SH-SY5Y (cell line): ENCODE data around the gene ITGB2.

Source experiments
- GATA2 ChIP-seq: IDR thresholded peaks from 2 replicates; pipeline ENCODE4 v1.6.1; 2011; ENCODE audit warnings: mild to moderate bottlenecking, low read depth, low read length
- GATA3 ChIP-seq: IDR thresholded peaks from 2 replicates; pipeline ENCODE4 v1.6.1; 2011; ENCODE audit warnings: low read depth, mild to moderate bottlenecking, low read length, moderate library complexity

ITGB2 gene

DNA sequence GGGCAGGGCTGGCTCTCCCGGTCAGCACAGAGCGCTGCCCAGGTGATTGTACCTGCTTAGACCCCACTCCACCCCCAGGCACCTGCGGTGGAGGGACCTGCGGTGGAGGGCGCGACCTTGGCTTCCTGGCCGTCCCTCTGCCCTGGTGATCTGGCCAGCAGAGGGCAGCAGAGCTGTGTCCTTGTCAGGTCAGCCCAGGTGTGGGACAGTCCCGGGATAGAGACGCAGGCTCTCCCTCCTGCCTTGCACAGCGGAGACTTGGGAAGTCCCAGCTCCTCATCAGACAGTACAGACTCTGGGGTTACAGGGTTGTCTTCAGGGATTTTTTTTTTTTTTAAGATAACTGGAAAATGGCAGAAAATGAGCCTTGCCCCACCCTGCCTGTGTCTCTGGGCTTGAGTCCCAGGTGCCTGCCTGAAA, 29.1 kb upstream of the ITGB2 start:
- TF ChIP-seq GATA2 = no peak
- TF ChIP-seq GATA3 = no peak

DNA sequence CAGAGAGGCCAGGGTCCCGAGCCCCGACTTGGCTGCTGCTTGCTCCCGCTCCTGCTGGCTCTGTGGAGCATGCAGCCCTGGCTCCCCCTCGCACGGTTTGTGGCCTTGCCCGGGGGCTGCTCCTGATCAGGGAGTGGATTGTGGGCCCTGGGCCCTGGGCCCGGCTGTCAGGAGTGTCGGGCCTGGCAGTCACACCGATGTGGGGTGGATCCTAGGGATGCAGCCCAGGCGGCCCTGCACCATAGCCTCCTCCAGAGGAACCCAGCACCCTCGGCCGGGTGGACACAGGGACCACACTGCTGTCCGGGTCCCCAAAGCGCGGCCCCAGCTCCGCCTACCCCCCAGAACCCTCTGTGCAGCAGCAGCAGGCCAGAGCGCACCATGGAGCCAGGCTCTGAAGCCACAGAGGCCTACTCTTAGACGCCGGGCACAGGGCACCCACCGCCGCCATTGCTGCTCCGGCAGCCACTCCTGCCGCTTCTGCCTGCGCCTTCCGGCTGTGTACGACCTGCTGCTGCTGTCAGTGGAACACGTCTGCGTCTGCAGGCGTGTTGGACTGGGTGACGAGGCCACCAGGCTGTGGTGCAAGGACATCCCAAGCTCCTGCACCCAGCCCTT, 28.6 kb upstream of the ITGB2 start:
- TF ChIP-seq GATA2 = no peak
- no peak for TF ChIP-seq GATA3

DNA sequence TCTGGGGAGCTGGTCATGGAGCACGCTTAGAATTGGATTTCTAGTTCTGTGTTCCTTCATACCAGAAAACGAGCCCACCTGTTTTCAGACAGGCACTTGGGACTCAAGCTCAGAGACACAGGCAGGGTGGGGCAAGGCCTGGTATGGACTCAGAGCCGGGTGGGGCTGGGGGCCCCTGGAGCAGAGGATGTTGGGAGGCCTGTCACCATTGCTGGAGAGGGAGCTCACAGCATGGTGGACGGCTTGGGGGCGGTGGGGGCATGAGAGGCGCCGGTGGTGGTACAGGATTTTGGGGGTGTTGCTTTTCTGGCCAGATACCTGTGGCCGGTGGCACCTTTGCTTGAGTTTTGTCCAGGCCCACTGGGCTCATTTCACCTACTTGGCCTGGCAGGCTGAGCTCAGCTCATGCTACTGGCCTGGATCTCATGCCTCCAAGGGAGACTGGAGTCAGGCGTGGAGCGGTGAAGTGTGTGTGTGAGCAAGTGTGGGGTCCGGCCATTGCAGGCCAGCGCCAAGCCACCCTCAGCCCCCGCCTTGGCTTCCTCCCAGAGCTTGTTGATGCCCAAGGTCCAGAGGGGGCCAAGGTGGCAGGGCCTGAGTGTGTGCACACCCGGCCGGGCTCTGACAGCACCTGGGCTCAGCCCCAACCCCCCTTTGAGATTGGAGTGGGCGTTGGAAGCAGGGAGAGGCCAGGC, 27.9 kb upstream of the ITGB2 start:
- TF ChIP-seq GATA2 = no peak

DNA sequence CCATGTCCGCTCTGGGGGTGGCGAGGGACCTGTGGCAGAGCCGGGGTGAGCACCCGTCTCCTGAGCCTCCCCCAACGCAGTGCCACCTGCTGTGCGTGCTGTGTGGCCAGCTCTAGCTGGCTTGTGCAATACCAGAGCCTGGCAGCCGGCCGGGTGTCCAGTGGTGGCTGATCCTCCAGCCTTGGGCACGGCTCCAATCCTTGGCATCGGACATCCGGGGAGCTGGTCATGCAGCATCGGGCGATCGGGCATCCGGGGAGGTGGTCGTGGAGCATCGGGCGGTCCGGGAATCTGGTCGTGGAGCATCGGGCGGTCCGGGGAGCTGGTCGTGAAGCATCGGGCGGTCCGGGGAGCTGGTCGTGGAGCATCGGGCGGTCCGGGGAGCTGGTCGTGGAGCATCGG, 27.2 kb upstream of the ITGB2 start:
- TF ChIP-seq GATA3 (no peak), GATA2 (no peak)

DNA sequence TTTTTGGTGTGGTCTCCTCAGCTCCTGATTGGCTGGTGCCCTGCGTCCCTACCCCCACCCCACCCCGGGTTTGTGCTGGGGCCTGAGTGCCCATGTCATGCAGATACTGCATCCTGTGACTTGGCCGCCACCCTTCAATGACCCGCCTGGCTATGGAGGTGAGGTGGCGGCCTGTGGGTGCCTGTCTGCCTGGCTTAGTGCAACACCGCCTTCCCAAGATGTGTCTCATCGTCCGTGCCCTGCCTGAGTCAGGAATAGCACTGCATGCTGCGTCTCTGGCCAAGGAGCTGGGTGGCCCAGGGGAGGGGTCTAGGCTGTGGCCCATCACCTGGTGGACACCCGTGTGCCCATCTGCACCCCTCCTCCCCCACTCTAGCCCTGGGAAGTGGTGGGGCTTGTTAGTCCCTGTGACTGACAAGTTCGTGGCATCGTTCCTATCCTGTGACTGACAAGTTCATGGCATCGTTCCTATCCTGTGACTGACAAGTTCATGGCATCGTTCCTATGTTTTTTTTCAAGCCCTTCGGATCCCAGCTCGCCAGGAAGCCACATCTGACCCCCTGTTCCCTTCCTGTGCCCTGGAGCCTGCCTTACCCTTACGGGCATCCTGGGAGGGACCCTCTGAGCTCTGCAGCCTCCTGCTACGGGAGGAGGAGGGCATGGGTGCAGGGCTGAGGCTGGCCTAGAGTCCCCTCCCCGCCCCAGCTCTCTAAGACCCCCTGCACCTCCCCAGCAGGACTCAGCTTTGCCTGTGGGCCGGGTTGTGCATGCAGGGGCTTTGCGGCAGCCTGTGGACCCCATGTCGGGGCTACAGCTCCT, 26.6 kb upstream of the ITGB2 start:
- TF ChIP-seq GATA2 (no peak), GATA3 (no peak)

DNA sequence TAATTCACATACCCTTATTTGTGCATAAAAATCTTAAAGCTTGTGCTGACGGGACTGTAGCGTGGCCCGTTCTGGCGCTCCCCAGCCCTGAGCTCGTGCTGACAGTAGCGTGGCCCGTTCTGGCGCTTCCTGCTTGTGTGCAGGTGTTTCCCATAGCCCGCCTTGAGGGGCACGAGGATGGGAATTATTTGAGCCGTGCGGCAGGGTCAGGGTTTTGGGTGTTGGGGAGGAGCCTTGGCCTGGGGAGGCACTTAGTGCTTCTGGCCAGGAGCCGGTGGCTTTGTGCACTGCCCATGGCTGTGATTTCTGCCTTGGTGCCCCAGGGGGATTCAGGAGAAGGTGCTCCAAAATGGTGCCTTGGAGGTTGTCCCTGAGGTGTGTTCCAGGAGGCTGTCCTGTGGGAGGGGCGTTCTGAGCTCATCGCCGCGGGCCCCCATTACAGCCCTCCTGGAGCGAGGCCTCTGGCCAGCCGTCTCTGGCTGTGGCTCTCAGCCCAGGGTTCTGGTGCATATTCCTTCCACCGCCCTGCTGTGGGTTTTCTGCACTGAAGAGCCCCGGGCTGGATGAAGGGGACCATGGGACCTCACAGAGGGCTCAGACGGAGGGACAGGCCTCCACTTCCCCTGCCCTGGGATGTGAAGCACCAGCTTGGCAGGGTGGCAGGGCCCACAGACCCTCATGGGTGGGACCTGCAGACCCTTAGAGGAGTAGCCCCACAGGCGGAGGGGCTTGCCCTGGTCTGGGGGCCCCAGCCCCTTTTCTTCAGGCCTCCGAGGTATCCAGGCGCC, 25.7 kb upstream of the ITGB2 start:
- no peak for TF ChIP-seq GATA3
- TF ChIP-seq GATA2 = no peak

DNA sequence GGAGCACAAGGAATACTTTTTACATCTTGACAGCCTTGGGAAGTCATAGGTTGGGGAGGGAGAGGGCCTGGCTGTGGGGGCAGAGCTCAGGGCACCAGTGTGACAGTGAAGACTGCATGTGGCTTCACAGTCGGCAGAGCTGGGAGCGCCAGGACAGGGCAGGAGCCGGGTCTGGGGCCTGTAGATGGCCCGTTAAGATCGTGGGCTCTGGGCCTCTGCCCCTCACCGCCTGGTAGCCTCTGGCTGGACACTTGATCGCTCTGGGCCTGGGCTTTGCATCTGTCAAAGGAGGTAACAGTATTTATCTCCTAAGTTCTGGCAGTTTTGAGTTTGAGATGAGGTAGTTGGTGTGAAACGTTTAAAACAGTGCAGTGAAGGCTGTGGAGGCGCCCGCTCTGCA, 23.9 kb upstream of the ITGB2 start:
- no peak for TF ChIP-seq GATA3
- TF ChIP-seq GATA2 = no peak

DNA sequence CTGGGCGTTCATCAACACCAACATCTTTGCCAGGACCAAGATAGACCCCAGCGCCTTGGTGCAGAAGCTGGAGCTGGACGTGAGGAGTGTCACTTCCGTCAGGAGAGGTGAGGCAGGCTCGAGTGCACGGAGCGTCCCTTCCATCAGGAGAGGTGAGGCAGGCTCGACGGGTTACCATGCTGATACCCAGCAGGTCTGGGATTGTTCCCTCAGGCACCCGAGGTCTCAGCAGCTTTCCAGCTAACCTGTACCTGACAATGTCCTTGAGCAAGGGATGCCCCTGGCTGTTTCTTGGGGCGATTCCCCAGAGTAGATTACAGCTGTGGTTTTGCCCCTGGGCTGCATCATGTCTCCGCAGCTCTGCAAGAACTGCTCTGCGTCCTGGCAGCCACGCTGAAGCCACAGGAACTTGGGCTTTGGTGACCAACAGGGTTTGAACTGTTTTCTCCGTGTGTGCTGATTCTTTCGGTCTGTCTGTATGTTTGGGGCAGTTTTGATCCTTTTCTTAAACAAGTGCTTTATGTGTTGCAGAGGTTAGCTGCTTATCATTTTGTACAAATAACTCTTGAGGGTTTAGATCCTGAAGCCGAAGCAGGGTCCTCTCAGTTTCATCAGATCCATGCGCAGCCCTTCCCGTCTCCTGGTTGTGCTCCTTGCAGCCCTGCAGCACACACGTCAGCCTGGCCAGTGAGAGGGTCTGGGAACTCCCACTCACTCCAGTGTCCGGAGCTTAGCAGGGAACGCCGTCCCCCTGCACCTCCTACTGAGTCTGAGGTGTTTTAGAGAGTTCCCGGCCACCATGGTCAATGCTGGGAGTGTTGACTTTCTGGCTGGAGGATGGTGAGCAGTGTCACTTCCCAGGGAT, 23.2 kb upstream of the ITGB2 start:
- TF ChIP-seq GATA3 (no peak), GATA2 (no peak)

DNA sequence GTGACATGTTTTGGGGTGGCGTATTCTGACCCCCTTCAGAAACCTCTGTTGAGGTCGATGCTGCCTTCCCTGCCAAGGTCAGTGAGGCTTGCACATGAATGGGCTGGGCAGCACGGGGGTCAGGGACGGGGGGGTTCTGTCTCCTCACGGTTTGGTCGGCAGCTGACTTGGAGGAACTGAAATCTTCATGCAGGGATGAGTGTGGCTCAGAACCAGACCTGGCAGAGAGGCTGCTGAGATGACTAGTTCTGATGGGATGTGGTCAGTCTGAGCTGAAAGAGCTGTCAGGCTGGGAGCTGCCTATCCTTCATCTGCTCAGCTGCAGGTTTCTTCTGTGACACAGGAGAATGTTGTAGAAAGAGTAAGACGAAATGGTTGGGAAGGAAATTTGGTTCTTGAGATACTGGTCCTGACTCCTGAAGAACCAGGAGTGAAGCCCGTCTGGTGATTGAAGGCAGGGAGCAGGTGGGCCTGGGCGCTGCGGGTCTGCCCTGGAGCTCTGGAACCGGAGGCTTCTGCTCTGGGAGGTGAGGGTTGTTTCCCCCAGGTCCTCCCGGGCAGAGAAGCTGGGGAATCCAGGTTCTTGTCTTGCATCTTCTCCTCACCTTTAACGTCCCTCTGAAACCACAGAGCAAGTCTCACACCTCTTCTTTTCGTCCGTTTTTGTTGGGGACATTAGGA, 22.4 kb upstream of the ITGB2 start:
- no peak for TF ChIP-seq GATA3
- TF ChIP-seq GATA2 = no peak

DNA sequence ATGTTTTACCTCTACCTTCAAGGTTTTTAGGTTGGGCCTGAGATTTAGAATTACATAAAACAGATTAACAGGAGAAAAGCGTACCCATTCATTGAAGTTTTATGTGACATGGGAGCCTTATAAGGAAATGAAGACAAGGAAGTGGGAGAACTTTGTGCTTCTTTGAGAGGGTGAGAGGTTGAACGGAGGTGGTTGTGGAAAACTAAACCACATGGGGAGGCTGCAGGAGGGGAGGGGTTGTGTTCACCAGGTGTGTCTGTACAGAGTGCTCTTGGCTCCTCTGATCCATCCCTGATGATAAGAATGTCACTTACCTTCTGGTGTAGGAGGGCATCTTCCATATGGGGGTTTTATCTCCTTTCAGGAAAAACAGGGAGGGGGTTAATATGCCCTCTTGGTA, 21.9 kb upstream of the ITGB2 start:
- TF ChIP-seq GATA2 (no peak), GATA3 (no peak)

DNA sequence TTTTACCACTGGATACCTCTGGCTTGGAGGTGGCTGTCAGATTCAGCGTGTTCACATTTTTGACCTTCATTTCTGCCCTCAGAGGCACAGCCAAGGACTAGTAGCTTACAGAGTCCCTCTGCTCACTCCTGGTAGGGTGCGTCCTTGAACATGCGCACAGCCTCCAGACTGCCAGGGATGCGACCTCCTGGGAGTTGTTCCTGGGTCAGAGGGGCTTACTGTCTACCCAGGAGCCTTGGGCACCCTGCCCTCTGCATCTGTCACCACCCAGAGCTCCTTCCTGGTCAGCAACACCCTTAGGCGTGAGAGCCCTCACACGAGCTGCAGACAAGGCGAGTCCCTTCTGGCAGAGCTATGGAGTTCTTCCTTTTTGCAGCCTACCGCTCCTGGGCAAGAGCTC, 20.9 kb upstream of the ITGB2 start:
- TF ChIP-seq GATA3 = no peak
- no peak for TF ChIP-seq GATA2

DNA sequence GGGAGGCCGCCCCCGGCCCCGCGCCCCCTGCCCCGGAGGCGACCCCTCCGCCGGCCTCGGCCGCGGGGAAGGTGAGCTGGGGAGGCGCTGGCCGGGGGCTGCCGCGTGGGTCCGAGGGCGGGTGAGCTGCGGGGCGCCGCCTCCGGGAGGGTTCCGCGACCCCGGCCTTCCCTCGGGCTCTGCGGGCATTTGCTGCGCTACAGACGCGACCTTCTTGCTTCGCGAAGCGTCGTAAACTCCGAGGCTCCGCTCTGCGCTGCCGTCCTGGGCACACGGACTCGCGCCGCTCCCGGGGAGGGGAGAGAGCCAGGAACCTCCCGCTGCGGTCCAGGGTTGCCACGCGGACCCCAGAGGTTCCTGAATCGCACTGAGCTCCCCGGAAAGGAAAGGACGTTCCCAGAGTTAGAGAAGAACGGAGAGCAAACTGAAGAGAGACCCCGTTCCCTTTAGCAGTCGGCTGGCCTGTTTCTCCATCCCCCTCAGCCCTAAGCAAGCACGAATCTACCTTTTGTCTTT, 19.5 kb upstream of the ITGB2 start:
- TF ChIP-seq GATA2 = no peak
- TF ChIP-seq GATA3 = no peak

DNA sequence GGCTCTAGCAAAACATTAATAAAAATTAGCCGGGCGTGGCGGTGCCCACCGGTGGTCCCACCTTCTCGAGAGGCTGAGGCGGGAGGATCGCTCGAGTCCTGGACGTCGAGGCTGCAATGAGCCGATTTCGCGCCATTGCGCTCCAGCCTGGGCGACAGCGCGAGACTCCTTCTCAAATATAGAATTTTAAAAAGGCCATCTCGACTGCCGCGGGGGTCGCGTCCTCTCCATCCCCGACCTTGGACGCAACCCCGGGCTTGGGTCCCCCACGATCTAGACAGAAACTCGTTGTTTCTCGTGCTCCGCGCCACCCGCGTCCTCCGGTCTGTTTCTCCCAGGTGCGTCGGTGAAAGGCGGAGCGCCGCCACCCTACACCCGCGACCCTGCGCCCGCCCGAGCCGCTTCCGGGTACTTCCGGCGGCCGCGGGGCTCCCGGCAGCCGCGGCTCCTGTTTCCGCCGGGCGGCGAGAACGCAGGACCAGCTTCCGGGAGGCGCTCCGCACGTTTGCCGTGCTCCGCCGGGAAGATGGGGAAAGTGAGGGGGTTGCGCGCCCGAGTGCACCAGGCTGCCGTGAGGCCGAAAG, 18.9 kb upstream of the ITGB2 start, which contains the start of gene SLX9:
SLX9 (plus strand) TSS at position 498 of the 584 bp plus-strand sequence; CDS start at position 527, 29 bp downstream.
- no peak for TF ChIP-seq GATA2
- no peak for TF ChIP-seq GATA3
